GM06990 (cell line): Measurements from ENCODE around the gene OTOF.
"Not testable (repeated sequence)": the region's sequence is repeated elsewhere in the genome, so short reads cannot be mapped to it uniquely, and the experiment has no call there.

Experiments
- DNase-seq: peaks from one replicate; pipeline ENCODE4 v3.0.0-alpha.2; 2011; ENCODE audit not compliant: insufficient read length; ENCODE audit errors: extremely low read depth
- H3K27me3 ChIP-seq: replicated peaks from 2 replicates; pipeline ENCODE4 v1.6.0; 2011; ENCODE audit warnings: low read length; ENCODE audit not compliant: control insufficient read depth, insufficient read depth
- H3K36me3 ChIP-seq: 2 replicates; pipeline ENCODE4 v1.5.1; 2011; ENCODE audit warnings: low read length; ENCODE audit not compliant: control insufficient read depth, insufficient read depth
- H3K4me3 ChIP-seq: replicated peaks from 2 replicates; pipeline ENCODE4 v1.5.1; 2011; ENCODE audit warnings: low read depth, mild to moderate bottlenecking, control low read depth, low read length
- TF ChIP-seq, protein P1 (sequence below): IDR thresholded peaks from 2 replicates; pipeline ENCODE4 v1.5.1; 2011; ENCODE audit warnings: low read length, control low read depth, mild to moderate bottlenecking, inconsistent platforms; ENCODE audit not compliant: insufficient read depth, poor library complexity, severe bottlenecking

OTOF gene

GRCh38 chr2:26470601-26471260 lies 7.2 kb downstream of the OTOF start:
- H3K4me3 ChIP-seq = no peak overlapping the region
- no peak for DNase-seq
- H3K27me3 ChIP-seq = no peaks in the 10 kb centered on the region
- no peaks in the 10 kb centered on the region for H3K36me3 ChIP-seq
- TF ChIP-seq, protein P1, sequence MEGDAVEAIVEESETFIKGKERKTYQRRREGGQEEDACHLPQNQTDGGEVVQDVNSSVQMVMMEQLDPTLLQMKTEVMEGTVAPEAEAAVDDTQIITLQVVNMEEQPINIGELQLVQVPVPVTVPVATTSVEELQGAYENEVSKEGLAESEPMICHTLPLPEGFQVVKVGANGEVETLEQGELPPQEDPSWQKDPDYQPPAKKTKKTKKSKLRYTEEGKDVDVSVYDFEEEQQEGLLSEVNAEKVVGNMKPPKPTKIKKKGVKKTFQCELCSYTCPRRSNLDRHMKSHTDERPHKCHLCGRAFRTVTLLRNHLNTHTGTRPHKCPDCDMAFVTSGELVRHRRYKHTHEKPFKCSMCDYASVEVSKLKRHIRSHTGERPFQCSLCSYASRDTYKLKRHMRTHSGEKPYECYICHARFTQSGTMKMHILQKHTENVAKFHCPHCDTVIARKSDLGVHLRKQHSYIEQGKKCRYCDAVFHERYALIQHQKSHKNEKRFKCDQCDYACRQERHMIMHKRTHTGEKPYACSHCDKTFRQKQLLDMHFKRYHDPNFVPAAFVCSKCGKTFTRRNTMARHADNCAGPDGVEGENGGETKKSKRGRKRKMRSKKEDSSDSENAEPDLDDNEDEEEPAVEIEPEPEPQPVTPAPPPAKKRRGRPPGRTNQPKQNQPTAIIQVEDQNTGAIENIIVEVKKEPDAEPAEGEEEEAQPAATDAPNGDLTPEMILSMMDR = no peak

DNA sequence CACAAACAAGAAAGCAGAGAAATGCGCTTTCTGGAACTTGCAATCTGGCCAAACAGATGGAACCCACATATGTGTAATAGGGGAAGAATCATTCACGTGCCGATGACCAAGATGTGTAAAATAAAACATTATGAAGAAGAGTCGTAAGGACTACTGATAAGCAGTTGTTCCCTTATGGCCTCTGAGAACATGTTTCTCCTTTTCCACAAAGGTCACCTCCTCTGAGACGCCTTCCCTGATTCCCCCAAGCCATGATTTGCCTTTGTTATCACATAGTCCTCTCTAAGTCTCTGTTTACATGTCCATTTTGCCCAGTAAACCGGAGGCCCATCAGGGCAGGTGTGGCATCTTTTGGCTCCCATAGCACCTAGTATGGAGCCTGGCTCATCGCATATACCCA lies 8.0 kb downstream of the OTOF start:
- no peak overlapping the region for H3K4me3 ChIP-seq

GRCh38 chr2:26469092-26469710 lies 8.7 kb downstream of the OTOF start:
- Histone ChIP-seq H3K4me3 (no peak overlapping the region), H3K27me3 (no peaks in the 10 kb centered on the region; the same call in 1 of the 2 replicates), H3K36me3 (no peaks in the 10 kb centered on the region)
- no peak for DNase-seq
- TF ChIP-seq, protein P1 = peak; percentile 79

More for the DNA sequence above, 8.0 kb downstream of the OTOF start:
- TF ChIP-seq, protein P1 = no peak
- no peak for DNase-seq
- no peaks in the 10 kb centered on the region for H3K36me3 ChIP-seq
- no peaks in the 10 kb centered on the region for H3K27me3 ChIP-seq

- DNase-seq, H3K4me3 ChIP-seq, H3K36me3 ChIP-seq, H3K27me3 ChIP-seq: not testable (repeated sequence)
Observed at GRCh38 chr2:26468544-26468943, 9.4 kb downstream of the OTOF start.

DNA sequence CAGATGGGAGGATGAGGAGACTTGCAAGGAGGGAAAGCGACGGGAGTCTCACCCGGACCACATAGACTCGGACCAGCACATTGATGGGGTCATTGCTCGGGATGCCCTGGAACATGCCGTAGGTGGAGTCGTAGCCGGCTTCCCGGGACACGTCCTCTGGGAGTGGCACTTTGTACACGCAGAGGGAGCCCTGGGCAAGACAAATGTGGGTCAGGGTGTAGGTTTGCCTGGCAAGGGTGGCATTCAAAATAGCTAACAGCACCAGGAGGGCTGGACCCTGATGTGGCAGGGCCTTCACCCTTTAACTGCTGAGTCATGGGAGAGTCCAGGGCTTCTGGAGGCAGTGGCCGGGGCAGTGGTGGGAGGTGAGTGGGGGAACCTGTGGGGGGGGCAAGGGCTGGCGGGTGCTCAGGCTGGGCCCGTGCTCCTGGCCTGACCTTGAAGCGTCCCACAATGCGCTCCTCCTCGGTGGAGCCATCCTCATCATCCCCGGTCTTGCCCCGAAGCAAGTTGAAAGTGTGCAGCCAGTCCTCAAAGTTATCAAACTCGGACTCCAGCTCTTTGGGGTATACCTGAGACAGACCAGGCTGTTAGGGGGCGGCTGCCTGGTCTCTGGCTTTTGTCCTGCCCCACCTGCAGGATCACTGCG lies 11.1 kb downstream of the OTOF start:
- Histone ChIP-seq H3K36me3 (no peaks in the 10 kb centered on the region), H3K4me3 (no peak overlapping the region), H3K27me3 (no peaks in the 10 kb centered on the region; the same call in 1 of the 2 replicates)
- TF ChIP-seq, protein P1 = no peak
- DNase-seq = no peak

GRCh38 chr2:26465981-26466471 lies 11.9 kb downstream of the OTOF start:
- Histone ChIP-seq H3K27me3 (no peaks in the 10 kb centered on the region; the same call in 1 of the 2 replicates), H3K4me3 (no peak overlapping the region), H3K36me3 (no peaks in the 10 kb centered on the region)
- no peak for DNase-seq
- TF ChIP-seq, protein P1 = no peak
